Endodermal cell (in vitro differentiated cells): ENCODE data around the gene PDGFC. TPM values are rescaled to one million over a fixed set of nuclear protein-coding genes. Genes with fewer than 3 reads are reported as not detected.
"Not testable (repeated sequence)": the region's sequence is repeated elsewhere in the genome, so short reads cannot be mapped to it uniquely, and the experiment has no call there.

Experiments
- DNase-seq: peaks from one replicate; pipeline ENCODE4 v3.0.0-alpha.2; 2017
- H3K27ac ChIP-seq: 2 replicates; pipeline ENCODE4 v1.5.1; 2013; ENCODE audit warnings: mild to moderate bottlenecking, low read depth, low read length, moderate library complexity
- H3K27me3 ChIP-seq: 2 replicates; pipeline ENCODE4 v1.6.1; 2013; ENCODE audit warnings: mild to moderate bottlenecking, low read length, moderate library complexity; ENCODE audit not compliant: insufficient read depth, control insufficient read depth, poor library complexity, severe bottlenecking
- H3K36me3 ChIP-seq: 2 replicates; pipeline ENCODE4 v1.7.0; 2013; ENCODE audit warnings: mild to moderate bottlenecking, low read length, moderate library complexity; ENCODE audit not compliant: control insufficient read depth, insufficient read depth
- H3K4me1 ChIP-seq: one replicate; pipeline ENCODE4 v1.7.0; 2013; ENCODE audit warnings: low read length; ENCODE audit not compliant: control insufficient read depth, insufficient read depth
- H3K4me3 ChIP-seq: 2 replicates; pipeline ENCODE4 v1.5.1; 2013; ENCODE audit warnings: mild to moderate bottlenecking, low read length, moderate library complexity
- H3K9ac ChIP-seq: 2 replicates; pipeline ENCODE4 v1.6.1; 2013; ENCODE audit warnings: mild to moderate bottlenecking, low read length, moderate library complexity; ENCODE audit not compliant: poor library complexity, severe bottlenecking; ENCODE audit errors: extremely low read depth
- H3K9me3 ChIP-seq: 2 replicates; pipeline ENCODE4 v1.6.1; 2013; ENCODE audit warnings: mild to moderate bottlenecking, low read length, moderate library complexity; ENCODE audit not compliant: control insufficient read depth
- H3K27ac Mint-ChIP-seq: 2 replicates; pipeline ENCODE4 v1.8.0; 2020; ENCODE audit warnings: mixed read lengths
- H3K27me3 Mint-ChIP-seq: 2 replicates; pipeline ENCODE4 v1.8.0; 2021; ENCODE audit warnings: mild to moderate bottlenecking, mixed read lengths; ENCODE audit not compliant: insufficient read depth
- H3K36me3 Mint-ChIP-seq: 2 replicates; pipeline ENCODE4 v1.8.0; 2020; ENCODE audit warnings: low read depth, mixed read lengths
- H3K4me1 Mint-ChIP-seq: 2 replicates; pipeline ENCODE4 v1.8.0; 2020; ENCODE audit warnings: mixed read lengths
- H3K4me3 Mint-ChIP-seq: 2 replicates; pipeline ENCODE4 v1.8.0; 2020; ENCODE audit warnings: mild to moderate bottlenecking, moderate library complexity, mixed read lengths
- H3K9me3 Mint-ChIP-seq: 2 replicates; pipeline ENCODE4 v1.8.0; 2020; ENCODE audit warnings: mild to moderate bottlenecking, mixed read lengths
- WGBS, 2 experiments: methylation state at CpG; one replicate each; pipeline versions ENCODE4 v1.1.5 to v1.1.7; 2013; ENCODE audit warnings: missing lambda C conversion rate in 2 of 2, mixed read lengths in 1 of 2; ENCODE audit not compliant: insufficient coverage in 1 of 2, insufficient read length in 1 of 2; 5-methylcytosine and 5-hydroxymethylcytosine counted together
- total RNA-seq, 2 donors: library from RNA; stranded (reverse); fragmentation: NEBNext Ultra II Directional in 1 of 2; extraction: Animal tissue kit (Norgen Biotek cat#: 25700) in 1 of 2; gene quantifications; 2 replicates in 1 of 2; 3 replicates in 1 of 2; pipeline ENCODE4 v1.2.1, GENCODE V29; 2021
- TF ChIP-seq, protein P1 (sequence below): fragments of 200-600 bp; sonication (generic); conservative IDR thresholded peaks from 2 replicates; pipeline ENCODE4 v1.5.0; 2021; ENCODE audit warnings: antibody characterized with exemption, mild to moderate bottlenecking

The PDGFC gene
- total RNA-seq, 2 donors from 2014 or later = 5.5 to 6.8 TPM

DNA sequence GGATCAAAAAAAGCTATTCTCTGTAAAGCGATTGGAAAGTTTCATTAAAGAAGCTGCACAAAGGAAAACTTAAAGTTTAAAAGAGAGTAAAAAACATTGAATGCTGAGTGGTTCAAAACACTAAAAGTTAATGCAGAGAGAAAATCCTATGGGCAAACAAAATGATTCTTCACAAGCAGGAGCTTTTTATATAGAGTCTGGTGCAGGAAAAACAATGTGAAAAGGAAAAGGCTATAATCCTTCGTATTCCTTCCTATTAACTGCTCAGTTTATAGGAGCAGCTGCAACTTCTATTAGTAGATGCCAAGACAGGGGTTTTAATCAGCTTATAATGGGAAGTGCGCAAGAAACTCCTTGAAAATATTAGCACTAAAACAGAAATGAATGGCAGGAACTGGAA is 100.7 kb downstream of the PDGFC start:
- Mint-ChIP-seq H3K36me3 (no peaks in the 10 kb centered on the region), H3K4me1 (no peaks in the 10 kb centered on the region), H3K27me3 (no peaks in the 10 kb centered on the region), H3K27ac (no peak overlapping the region), H3K9me3 (no peaks in the 10 kb centered on the region), H3K4me3 (no peak overlapping the region)
- H3K4me3 ChIP-seq = no peak overlapping the region
- TF ChIP-seq, protein P1, sequence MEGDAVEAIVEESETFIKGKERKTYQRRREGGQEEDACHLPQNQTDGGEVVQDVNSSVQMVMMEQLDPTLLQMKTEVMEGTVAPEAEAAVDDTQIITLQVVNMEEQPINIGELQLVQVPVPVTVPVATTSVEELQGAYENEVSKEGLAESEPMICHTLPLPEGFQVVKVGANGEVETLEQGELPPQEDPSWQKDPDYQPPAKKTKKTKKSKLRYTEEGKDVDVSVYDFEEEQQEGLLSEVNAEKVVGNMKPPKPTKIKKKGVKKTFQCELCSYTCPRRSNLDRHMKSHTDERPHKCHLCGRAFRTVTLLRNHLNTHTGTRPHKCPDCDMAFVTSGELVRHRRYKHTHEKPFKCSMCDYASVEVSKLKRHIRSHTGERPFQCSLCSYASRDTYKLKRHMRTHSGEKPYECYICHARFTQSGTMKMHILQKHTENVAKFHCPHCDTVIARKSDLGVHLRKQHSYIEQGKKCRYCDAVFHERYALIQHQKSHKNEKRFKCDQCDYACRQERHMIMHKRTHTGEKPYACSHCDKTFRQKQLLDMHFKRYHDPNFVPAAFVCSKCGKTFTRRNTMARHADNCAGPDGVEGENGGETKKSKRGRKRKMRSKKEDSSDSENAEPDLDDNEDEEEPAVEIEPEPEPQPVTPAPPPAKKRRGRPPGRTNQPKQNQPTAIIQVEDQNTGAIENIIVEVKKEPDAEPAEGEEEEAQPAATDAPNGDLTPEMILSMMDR = no peak
- no peaks in the 10 kb centered on the region for H3K9me3 ChIP-seq
- no peak for DNase-seq
- no peak overlapping the region for H3K27ac ChIP-seq
- H3K27me3 ChIP-seq = no peaks in the 10 kb centered on the region
- no peaks in the 10 kb centered on the region for H3K4me1 ChIP-seq
- WGBS, 2 experiments = 92 to 100% methylated on average over 1 to 3 of the region's 3 CpGs
- H3K9ac ChIP-seq = no peak overlapping the region
- no peaks in the 10 kb centered on the region for H3K36me3 ChIP-seq

DNA sequence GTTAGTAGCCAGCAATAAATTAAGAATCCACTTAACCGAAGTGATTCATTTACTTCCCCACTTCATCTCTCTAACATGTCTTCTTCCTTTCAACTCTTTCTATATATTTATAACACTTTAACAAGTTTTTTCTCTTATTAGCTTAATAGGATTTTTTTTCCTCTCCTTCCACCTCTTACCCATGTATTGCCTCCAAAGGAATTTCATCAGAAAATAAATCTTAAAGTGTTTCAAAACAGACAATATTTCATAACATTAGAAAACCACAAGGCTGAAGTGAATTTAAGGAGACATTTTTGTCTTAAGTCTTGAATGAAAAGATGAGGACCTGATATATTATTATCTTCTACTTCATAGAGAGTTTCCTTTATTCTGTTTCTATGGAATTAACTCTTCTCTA is 101.5 kb downstream of the PDGFC start:
- 84% methylated on average over 1 of the region's 1 CpG; no CpG with 5 or more reads in 1 of the 2 experiments for WGBS, 2 experiments
- Mint-ChIP-seq H3K4me3 (no peak overlapping the region), H3K4me1 (no peaks in the 10 kb centered on the region), H3K9me3 (no peaks in the 10 kb centered on the region), H3K27me3 (no peaks in the 10 kb centered on the region), H3K27ac (no peak overlapping the region), H3K36me3 (no peaks in the 10 kb centered on the region)
- Histone ChIP-seq H3K27me3 (no peaks in the 10 kb centered on the region), H3K27ac (no peak overlapping the region), H3K9ac (no peak overlapping the region), H3K4me3 (no peak overlapping the region), H3K9me3 (no peaks in the 10 kb centered on the region), H3K4me1 (no peaks in the 10 kb centered on the region), H3K36me3 (no peaks in the 10 kb centered on the region)
- TF ChIP-seq, protein P1 = no peak
- no peak for DNase-seq

DNA sequence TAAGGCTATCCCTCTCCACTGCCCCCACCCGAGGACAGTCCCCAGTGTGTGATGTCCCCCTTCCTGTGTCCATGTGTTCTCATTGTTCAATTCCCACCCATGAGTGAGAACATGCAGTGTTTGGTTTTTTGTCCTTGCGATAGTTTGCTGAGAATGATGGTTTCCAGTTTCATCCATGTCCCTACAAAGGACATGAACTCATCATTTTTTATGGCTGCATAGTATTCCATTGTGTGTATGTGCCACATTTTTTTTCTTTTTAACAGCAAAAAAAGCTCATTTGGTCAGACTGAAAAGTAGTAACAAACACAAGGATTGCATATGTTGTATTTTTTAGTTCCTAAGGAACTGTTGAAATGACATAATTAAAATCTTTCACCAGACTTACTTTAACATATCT is 105.5 kb downstream of the PDGFC start:
- H3K4me1 ChIP-seq, H3K9me3 Mint-ChIP-seq, H3K27me3 ChIP-seq, H3K4me1 Mint-ChIP-seq, H3K27me3 Mint-ChIP-seq, H3K9me3 ChIP-seq, H3K27ac Mint-ChIP-seq, H3K27ac ChIP-seq, H3K36me3 Mint-ChIP-seq, H3K9ac ChIP-seq, DNase-seq, H3K4me3 Mint-ChIP-seq, H3K36me3 ChIP-seq, H3K4me3 ChIP-seq: not testable (repeated sequence)
- 83% methylated on average over 1 of the region's 2 CpGs; no CpG with 5 or more reads in 1 of the 2 experiments for WGBS, 2 experiments

DNA sequence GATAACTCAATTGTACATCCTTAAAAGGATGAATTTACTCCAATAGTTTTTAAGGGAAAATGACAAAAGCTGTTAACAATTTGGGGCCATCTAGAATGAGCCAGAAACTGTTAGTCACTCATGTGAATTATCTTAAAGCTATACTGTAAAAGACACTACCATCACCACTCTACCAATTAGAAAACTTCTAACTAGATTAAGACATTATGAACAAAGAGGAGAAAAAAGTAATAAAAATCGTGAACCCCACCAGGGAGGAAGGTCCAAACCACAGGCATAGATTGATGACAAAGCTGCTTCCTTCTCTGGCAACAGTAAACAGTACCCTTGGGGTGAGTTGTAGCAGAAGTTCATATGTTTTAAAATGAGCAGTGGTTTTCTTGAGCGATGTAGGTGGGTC is 106.1 kb downstream of the PDGFC start:
- H3K9ac ChIP-seq = no peak overlapping the region
- no peak for DNase-seq
- no peaks in the 10 kb centered on the region for H3K27me3 ChIP-seq
- no peak overlapping the region for H3K4me3 ChIP-seq
- no peaks in the 10 kb centered on the region for H3K36me3 ChIP-seq
- H3K4me3 Mint-ChIP-seq = no peak overlapping the region
- no peaks in the 10 kb centered on the region for H3K4me1 Mint-ChIP-seq
- 94% methylated on average over 2 of the region's 2 CpGs; no CpG with 5 or more reads in 1 of the 2 experiments for WGBS, 2 experiments
- H3K27ac ChIP-seq = no peak overlapping the region
- no peaks in the 10 kb centered on the region for H3K36me3 Mint-ChIP-seq
- no peaks in the 10 kb centered on the region for H3K9me3 ChIP-seq
- no peak overlapping the region for H3K27ac Mint-ChIP-seq
- no peaks in the 10 kb centered on the region for H3K4me1 ChIP-seq
- TF ChIP-seq, protein P1 = no peak
- no peaks in the 10 kb centered on the region for H3K9me3 Mint-ChIP-seq
- no peaks in the 10 kb centered on the region for H3K27me3 Mint-ChIP-seq
